K562 (cell line): ENCODE results near the gene VTN. TPM values are rescaled to one million over a fixed set of nuclear protein-coding genes. Genes with fewer than 3 reads are reported as not detected.

Source experiments
- CLOCK ChIP-seq: fragments of 250-450 bp; sonication (Bioruptor Pico); IDR thresholded peaks from 2 replicates; pipeline ENCODE4 v1.4.0; 2020; ENCODE audit warnings: mild to moderate bottlenecking, moderate library complexity, borderline replicate concordance
- ETV5 ChIP-seq: sonication (generic); formaldehyde crosslinking; IDR thresholded peaks from 2 replicates; pipeline ENCODE4 v1.4.0; 2020; ENCODE audit warnings: low read depth, mild to moderate bottlenecking, missing genetic modification reagents
- GATAD2B ChIP-seq: fragments of 450-650 bp; IDR thresholded peaks from 2 replicates; pipeline ENCODE4 v1.6.1; 2017; ENCODE audit warnings: mild to moderate bottlenecking, borderline replicate concordance
- HNRNPLL ChIP-seq: fragments of 200-400 bp; formaldehyde crosslinking; IDR thresholded peaks from 2 replicates; pipeline ENCODE4 v1.6.1; 2017; ENCODE audit warnings: low read length, low read depth, mild to moderate bottlenecking; ENCODE audit not compliant: poor library complexity, severe bottlenecking
- PREB ChIP-seq: sonication (generic); formaldehyde crosslinking; IDR thresholded peaks from 2 replicates; pipeline ENCODE4 v1.8.1; 2023; ENCODE audit warnings: mild to moderate bottlenecking, missing genetic modification reagents
- SRF ChIP-seq, 2 experiments: fragments of 250-450, 450-650 bp in 1 of 2; sonication (Bioruptor Pico) in 1 of 2; sonication (generic) in 1 of 2; formaldehyde crosslinking; IDR thresholded peaks; 2 replicates each; pipeline versions ENCODE4 v1.5.0 to v1.5.1; 2020 to 2022; ENCODE audit warnings: mild to moderate bottlenecking in 1 of 2, missing genetic modification reagents in 1 of 2
- polyA plus RNA-seq, 8 experiments: library from polyadenylated mRNA; depleted of rRNA in 4 of 8; stranded (reverse) in 5 of 8; unstranded in 3 of 8; fragments of >200 nt; fragmentation: Nextera tagmentation in 2 of 8; fragmentation: Illumina TruSeq in 1 of 8; extraction: Ambion mirVana in 2 of 8; extraction: Trizol in 1 of 8; gene quantifications; 2 replicates each; pipeline versions ENCODE4 v1.2.1 to v1.2.3, GENCODE V29; 2011 to 2014; ENCODE audit warnings: inconsistent platforms in 1 of 8, missing spikeins in 1 of 8
- total RNA-seq, 7 experiments: library from RNA; depleted of rRNA in 6 of 7; stranded (reverse); fragments of >200 nt in 6 of 7; fragmentation: Illumina TruSeq in 2 of 7; extraction: Trizol in 2 of 7; gene quantifications; 2 replicates each; pipeline versions ENCODE4 v1.2.1 to v1.2.3, GENCODE V29; 2011 to 2021; ENCODE audit warnings: low replicate concordance in 1 of 7

VTN gene
- total and polyA plus RNA-seq, 9 of the 15 experiments (the other 6 are each of a cell fraction or from before 2014, with no cell fraction given) = 0.13 to 1.0 (median 0.29) TPM; not detected in 1

GRCh38 chr17:28405632-28406472 lies 35.7 kb upstream of the VTN start, which contains the start of gene SLC46A1 (continued):
- TF ChIP-seq CLOCK = no peak
- TF ChIP-seq GATAD2B = peak; percentile 55; the same call in 1 of the 2 replicates
- peak; percentile 58 for TF ChIP-seq HNRNPLL
- TF ChIP-seq SRF (CRISPR knock-in tag; IDR thresholded peaks at IDR 0.05) = 0 out of 4 replicates have a peak, but pooled peaks of 1 of the 2 experiments have one; percentile 5
- no peak for TF ChIP-seq ETV5 (CRISPR knock-in tag)
- no peak for TF ChIP-seq PREB (CRISPR knock-in tag)
